Caki2 (cell line): Measurements from ENCODE around the gene CDCA4. TPM values are rescaled to one million over a fixed set of nuclear protein-coding genes. Genes with fewer than 3 reads are reported as not detected.
"Not testable (repeated sequence)": the region's sequence is repeated elsewhere in the genome, so short reads cannot be mapped to it uniquely, and the experiment has no call there.

Experiments used
- DNase-seq: peaks from one replicate; pipeline ENCODE4 v3.0.0-alpha.2; 2015; ENCODE audit warnings: low read depth
- in situ Hi-C: cut with HindIII; loops from 2 replicates; pipeline ENCODE4 v1.10.0; 2016; ENCODE audit warnings: low sequenced_read_pairs, low pct_unique_long_range_greater_than_20kb, mixed read lengths
- total RNA-seq: library from RNA; depleted of rRNA; stranded (reverse); fragments of >200 nt; shearing (Covaris generic); gene quantifications from 2 replicates; pipeline ENCODE4 v1.2.3, GENCODE V29; 2014; ENCODE audit warnings: low replicate concordance; rRNA removed

CDCA4 gene
- 30.3 and 36.6 TPM in 2 replicates for total RNA-seq

DNA sequence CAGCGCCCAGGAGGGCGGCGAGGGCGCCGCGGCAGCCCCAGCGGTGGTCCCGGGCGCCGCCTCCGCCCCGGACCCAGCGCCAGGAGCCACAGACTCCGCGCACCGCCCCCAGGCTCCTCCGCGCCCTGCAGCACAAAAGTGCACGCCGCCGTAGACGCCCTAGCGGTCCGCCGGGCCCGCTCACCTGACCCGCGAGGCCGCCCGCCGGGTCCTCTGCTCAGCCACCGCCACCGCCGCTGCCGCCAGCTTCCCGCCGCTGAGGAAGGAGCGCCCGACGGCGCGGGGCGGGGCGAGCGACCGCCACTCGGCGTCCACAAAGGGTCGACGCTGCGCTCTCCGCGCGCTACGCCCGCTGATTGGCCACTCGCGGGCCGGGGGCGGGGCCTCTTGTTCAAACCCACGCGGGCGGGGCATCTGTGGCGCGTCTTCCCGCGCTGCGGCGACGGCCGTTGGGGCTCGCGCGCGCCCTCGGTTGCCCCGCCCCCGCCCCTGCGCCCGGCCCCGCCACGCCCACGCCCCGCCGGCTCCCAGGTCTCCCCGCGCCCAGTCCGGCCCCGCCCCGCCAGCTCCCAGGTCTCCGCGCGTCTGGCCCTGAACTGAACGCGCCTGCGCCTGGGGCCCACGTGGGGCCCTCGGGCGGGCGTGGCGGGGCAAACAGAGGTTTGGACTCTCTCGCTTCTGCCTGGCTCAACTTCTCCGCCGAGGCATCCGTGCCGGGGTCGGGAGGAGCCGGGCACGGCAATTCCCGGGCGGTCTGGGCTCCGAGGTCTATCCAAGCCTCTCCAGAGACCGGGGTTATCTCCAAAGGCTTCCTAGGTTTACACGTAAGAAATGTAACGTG is at the start of gene CDCA4:
TSS of gene CDCA4 (minus strand) at position 269 of the 841 bp plus-strand sequence. CDS start 9,154 bp downstream, outside the sequence.
- DNase-seq, result peak; percentile 88
- in situ Hi-C loops, result no loop called here

DNA sequence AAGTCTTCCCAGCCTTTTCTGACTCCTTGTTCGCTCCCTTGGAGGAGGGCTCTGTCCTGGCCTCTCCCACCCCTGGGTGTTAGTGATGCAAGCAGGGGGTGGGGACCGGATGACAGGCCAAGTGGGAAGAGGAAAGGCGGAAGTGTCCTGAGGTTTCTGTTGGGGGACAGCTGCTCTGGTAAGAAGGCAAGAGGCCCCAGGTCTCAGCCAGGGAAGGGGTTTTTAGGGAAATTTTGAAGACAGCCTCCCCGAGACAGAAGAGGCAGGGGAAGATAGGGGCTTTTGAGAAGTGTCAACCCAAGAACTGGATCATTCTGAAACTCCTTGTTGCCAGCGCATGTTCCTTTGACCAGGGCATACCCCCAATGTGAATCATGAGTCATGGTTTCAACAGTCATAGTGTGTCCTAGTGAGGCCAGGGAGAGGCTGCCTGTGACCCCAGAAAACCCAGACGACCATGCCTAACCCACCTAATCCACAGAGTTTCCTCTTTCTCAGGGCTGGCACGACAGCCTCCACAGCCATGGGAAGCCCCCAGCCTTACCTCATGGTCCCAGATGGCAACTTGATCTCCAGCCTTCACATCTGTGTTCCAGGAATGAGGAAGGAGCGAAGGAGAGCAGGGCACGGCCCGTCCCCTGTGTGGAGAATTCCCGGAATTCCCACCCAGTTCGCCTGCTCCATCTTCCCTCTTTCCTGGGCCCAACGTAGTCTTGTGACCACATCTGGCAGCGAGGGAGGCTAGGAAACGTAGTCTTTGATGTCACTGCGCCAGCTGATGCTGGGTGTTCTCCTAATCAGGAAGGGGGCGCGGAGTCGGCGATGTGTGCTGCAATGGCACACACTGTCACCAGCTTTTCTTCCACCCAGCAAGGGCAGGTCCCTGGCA is 49.2 kb upstream of the CDCA4 start:
- in situ Hi-C loops, result no loop called here
- DNase-seq, result peak; percentile 86

DNA sequence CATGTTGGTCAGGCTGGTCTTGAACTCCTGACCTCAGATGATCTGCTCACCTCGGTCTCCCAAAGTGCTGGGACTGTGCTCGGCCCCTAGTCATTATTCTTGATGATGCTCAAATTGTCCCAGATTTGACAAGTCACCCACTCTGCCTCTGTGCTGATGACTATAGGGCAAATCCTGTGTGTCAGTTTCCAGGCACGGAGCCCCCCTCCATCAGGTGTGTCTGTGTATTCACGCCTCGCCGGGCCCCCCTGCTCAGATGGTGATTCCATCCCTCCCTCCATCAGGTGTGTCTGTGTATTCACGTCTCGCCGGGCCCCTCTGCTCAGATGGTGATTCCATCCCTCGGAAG is 48.6 kb upstream of the CDCA4 start:
- no peak for DNase-seq
- in situ Hi-C loops, result no loop called here

DNA sequence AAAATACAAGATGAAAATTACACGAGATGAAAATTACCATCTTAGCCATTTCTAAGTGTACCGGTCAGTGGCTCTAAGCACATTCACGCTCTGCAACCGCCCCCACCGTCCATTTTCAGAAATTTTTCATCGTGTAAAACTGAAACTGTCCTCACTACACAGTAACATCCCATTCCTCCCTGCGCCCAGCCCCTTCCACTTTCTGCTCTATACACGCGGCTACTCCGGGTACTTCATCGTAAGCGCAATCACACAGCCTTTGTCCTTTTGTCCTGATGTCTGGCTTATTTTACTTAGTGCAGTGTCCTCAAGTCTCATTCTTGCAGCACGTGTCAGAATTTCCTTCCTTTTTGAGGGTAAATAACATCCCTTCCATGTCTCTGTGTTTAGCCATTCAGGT is 47.9 kb upstream of the CDCA4 start:
- DNase-seq, result no peak
- in situ Hi-C loops, result no loop called here

DNA sequence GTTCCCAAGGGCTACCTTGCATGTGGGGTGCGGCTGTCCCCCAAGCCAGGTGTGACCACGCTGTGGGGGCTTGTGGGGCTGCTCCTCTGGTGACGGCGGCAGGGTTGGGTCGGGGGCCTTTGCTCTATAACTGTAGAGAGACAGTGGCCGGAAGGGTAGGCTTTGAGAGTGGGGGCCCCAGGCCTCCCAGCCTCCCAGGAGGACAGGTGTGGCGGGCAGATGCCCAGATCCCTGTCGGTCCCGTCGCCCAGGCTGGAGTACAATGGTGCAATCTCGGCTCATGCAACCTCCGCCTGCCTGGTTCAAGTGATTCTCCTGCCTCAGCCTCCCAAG is 47.1 kb upstream of the CDCA4 start:
- DNase-seq, result no peak
- in situ Hi-C loops, result no loop called here

DNA sequence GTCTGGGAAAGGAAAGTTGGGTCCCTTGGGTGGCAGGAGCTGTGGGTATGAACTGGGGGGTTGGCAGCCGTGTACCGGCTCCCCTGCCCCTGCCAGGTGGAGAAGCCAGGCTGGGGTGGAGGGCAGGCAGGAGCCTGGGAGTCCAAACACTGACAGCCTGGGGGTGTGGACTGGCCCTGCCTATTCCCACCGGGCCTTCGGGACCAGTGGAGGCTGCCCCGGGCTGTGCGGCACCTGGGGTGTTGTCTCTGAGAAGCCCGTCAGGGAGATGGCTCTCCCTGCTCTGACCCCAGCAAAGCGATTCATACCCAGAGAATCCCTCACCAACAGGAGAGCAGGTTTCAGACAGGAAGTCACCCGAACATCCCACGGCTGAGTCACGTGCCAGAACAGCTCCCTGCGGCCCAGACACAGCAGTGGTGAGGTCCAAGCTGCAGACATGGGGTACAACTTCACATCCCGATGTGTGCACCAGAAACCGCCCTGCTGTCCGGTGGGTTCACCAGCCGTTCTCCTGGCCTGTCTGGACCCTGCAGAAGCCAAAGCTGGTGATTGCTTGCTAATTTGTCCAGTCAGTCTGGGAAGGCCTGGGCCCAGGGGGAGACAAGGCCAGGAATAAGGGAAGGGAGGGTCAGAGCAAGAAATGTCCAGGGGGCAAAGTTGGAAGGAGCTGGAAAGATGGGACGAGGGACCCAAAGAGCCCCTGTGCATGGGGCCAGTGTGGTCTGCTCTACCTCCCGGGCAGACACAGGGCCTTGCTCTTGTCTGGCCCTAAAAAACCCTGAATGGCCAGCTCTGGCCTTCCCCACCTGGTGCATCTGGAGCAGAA is 46.5 kb upstream of the CDCA4 start:
- in situ Hi-C loops, result no loop called here

DNA sequence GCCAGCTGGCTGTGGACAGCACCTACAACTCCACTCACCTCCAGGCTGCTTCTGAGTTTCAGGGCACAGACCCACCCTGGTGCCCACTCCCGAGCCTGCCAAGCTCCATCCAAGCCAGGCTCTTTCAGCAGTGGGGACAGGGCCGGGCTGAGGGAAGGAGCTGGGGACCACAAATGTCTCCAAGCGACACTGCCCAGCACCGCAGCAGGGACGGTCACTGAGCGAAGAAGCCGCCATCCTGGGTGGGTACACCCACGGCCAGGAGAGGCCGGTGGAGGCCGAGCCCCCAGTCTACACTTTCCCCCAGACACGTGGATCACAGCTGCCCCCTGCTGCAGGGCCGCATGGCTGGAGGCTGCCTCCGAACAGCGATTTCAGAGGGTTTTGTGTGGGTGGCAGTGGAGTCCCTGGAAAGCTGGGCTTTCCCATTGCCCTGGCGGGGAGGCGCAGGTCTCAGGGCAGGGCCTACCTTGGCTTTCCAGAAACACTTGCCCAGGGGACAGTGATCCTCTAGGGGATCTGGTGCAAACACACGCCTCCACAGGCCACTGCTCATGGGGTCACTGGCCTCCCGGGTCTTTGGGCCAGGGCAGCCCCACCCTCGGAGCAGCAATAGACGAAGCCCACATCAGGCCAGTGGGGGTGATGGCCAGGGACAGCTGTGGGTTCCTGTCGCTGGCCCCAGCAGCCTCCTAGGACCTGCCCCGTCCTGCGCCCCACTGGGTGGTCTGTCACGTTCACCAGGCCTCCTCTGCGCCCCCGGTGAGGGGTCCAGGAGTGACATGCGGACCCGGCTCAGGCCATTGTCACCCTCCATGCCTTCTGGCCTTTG is 45.6 kb upstream of the CDCA4 start:
- in situ Hi-C loops, result no loop called here
- no peak for DNase-seq

More for the DNA sequence above, 46.5 kb upstream of the CDCA4 start:
- no peak for DNase-seq

DNA sequence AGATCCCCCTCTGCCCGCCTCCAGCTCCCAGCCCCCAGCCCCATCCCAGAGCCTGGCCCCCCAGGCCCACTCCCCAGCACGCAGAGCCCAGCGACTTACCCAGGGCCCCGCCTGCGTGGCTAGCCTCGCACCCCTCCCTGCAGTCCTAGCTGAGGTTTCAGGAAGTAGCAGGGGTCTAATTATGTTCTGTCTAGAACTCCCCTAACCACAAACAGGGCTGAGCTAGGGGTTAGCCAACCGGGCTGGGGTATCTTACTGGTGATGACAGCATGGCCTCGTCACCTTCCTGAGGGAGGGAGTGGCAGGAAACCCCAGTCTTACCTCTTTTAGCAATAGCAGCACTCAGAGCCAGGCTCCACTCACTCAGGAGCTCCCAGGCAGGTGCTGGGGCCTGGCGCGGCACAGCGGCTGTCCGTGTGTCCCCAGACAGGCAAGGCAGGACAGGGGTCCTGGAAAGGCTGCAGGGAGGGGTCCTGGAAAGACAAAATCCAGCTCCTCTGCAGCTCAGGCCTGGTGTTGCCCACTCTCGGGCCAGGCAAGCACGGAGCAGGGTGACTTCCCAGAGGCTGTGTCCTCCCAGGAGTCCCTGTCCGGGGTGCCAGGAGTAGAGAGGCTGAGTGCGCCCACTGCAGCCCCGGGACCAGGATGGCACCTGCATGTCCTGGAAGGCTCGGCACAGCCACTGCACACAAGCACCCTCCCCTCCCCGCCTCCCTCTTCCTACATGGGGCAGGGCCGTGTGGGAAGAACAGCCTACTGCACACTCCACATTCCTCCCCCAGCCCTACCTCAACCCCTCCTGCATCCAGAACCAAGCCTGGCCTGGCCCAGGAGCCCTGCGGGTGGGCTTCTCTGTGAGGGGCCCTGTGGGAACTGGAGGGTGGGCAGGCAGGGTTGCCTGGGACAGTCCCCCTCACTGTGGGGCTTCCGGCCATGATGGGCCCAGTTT is 44.7 kb upstream of the CDCA4 start, which contains the start of gene GPR132:
TSS of gene GPR132 (minus strand) at position 151 of the 949 bp plus-strand sequence. CDS start 10,010 bp downstream, outside the sequence.
- DNase-seq, result no peak
- in situ Hi-C loops, result no loop called here

DNA sequence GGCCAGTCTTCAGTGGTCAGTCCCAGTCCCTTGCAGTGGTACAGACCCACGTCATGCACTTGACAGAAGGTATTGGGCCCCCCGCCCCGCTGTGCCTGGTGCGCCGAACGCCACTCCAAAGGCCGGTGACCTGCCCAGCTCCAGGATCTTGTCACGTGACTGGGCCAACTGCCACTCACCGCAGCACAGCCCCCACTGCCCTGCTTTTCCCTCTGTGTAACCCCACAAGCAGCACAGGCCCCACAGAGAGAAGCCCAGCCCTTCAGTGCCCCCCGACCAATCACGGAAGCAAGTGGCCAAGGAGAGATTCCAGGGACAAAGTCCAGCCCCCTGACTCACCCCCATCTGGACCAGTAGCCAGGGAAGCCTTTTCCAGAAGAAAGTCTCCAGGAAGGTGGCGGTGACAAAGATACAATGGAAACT is 43.8 kb upstream of the CDCA4 start:
- DNase-seq, result peak; percentile 36
- in situ Hi-C loops, result no loop called here

DNA sequence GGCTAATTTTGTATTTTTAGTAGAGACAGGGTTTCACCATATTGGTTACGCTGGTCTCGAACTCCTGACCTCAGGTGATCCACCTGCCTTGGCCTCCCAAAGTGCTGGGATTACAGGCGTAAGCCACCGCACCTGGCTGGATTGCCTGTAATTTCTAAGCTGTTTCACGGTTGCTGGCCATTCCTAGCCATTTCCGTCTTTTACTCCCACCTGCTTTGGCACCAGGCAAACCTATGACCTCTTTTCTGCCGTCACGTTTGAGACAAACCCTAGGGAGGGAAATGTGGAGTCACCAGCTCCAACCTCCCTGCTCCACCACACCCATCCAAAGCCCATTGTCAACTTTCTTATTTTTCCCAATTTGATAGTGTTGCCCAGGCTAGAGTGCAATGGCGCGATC is 43.1 kb upstream of the CDCA4 start:
- DNase-seq, result no peak
- in situ Hi-C loops, result no loop called here

DNA sequence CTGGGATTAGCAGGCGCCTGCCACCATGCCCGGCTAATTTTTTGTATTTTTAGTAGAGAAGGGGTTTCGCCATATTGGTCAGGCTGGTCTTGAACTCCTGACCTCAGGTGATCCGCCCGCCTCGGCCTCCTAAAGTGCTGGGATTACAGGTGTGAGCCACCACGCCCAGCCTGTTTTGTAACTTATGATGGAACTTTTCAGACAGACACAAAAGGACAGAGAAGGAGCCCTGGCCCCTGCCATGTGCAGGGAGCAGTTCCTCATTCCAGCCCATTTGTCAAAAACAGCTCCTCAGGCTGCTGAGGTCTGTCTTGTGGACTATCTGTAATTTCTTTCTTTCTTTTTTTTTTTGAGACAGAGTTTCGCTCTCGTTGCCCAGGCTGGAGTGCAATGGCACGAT is 42.6 kb upstream of the CDCA4 start:
- DNase-seq, in situ Hi-C loops: not testable (repeated sequence)

DNA sequence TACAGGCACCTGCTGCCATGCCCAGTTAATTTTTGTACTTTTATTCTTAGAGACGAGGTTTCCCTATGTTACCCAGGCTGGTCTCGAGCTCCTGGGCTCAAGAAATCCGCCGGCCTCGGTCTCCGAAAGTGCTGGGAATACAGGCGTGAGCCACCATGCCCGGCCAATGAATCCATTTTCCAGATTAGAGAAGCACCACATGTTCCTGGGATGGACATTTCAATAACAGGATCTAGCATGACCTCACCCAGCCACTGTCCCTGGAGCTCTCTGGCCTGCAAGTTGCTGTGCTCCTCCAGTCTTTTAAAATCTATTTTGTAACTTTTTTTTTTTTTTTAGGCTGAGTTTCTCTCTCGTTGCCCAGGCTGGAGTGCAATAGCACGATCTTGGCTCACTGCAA is 42.2 kb upstream of the CDCA4 start:
- in situ Hi-C loops, result no loop called here

DNA sequence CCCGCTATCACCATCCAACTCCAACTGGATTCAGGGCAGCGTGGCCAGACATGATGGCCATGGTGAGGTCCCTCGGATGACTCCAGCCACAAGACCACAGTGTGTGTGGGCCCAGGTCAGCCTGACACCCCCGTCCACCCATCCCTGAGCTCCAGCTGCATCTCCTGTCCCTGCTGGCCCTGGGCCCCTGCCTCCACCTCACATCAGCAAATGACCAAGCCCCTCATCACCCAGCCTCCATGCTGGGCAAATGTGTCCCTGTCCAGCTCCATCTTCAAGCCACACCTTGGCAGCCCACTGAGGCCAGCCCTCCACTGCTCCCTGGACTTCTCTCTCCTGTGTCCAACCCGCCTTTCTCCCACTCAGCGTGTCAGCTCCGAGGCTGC is 41.2 kb upstream of the CDCA4 start:
- DNase-seq, result no peak
- in situ Hi-C loops, result no loop called here

More for the DNA sequence above, 42.2 kb upstream of the CDCA4 start:
- DNase-seq, result no peak

DNA sequence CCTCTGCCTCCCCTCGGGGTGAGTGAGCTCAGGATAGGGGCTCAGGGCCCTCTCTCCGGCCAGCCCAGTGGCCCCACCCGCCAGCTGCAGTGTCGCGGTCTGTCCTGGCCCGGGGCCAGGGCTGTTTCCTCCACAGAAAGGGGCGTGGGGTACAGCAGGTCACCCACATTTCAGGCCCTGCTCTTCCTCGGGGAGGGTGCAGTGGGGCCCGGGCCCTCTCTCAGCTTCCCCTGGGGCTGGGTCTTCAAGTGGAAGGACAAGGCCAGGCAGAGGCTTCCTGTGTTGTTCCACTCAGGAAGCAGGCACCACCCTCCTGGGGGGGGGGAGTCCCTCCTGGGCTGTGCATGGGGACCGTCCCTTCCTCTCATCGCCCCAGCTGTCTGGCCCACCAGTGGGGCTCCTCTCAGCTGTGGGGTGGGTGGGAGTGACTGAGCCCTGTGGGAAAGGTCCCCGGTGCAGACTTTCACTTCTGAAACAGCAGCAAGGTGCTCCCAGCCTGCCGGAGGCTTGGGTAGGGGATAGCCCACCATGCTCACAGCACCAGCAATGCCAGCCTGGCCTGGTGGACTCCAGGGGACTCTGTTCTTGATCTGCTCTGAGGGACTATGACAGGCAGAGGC is 40.7 kb upstream of the CDCA4 start:
- DNase-seq, result no peak
- in situ Hi-C loops, result no loop called here

DNA sequence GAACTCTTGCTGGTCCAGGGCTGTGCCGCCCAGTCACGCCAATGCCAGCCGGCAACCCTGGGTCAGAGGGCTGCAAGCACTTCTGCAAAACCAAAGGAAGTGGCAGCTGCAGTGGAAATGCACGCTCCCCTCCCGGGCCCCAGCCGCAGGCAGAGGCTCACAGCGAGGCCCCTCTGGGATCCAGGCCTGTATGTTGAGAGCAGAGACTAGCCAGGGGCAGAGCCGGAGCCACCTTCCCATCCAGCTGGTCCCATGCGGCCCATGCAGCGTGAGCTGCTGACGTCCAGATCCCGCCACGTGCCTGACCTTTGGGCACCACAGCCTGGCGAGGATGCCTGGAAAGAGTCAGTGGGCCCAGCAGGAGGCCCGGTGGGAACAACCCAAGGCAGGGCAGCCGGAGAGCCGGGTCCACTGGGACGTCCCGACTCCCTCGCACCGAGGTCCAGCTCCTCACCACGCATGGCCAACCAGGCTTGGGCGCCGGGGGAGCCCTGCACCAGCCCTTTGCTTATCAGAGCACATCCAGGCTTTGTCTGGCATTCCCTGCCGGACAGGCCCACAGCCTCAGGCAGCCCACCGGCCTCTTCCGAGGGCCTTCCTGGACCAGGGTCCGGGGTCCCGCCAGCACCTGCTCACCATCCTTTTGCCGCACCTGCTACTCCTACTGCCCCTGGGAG is 40.0 kb upstream of the CDCA4 start:
- in situ Hi-C loops, result no loop called here
- no peak for DNase-seq
